H1 (cell line): ENCODE measurements around the gene VSNL1. TPM values are rescaled to one million over a fixed set of nuclear protein-coding genes. Genes with fewer than 3 reads are reported as not detected.

Experiments used
- CTCF ChIA-PET: fragments of 300-600 bp; sonication (Branson Sonifier 250); formaldehyde crosslinking; loops from one replicate; lab custom pipeline; 2021; ENCODE audit not compliant: partially characterized antibody; lab: Charles Lee
- POLR2A ChIA-PET: fragments of 300-600 bp; sonication (Branson Sonifier 250); formaldehyde crosslinking; loops from one replicate; lab custom pipeline; 2021; ENCODE audit warnings: inconsistent platforms; ENCODE audit not compliant: partially characterized antibody; lab: Charles Lee
- DNase-seq, 2 experiments: peaks; one replicate each; pipeline versions ENCODE4 v3.0.0 to v3.0.0-alpha.2; 2010 to 2022; ENCODE audit warnings: low spot score in 2 of 2, low read depth in 1 of 2, mixed read lengths in 1 of 2
- FAIRE-seq: peaks from 2 replicates; lab custom pipeline; 2011; peaks lifted over from hg19 to GRCh38; lab: Jason Lieb, UNC
- H2AFZ ChIP-seq: 2 replicates; pipeline ENCODE4 v1.8.1; 2012; ENCODE audit warnings: low read length, inconsistent platforms
- H2AK5ac ChIP-seq: 2 replicates; pipeline ENCODE4 v1.6.1; 2013; ENCODE audit warnings: low read depth, low read length
- H2BK120ac ChIP-seq: replicated peaks from 2 replicates; pipeline ENCODE3; 2013; ENCODE audit warnings: low read depth, low read length, inconsistent platforms
- H2BK12ac ChIP-seq: 2 replicates; pipeline ENCODE4 v1.6.1; 2013; ENCODE audit warnings: low read depth, low read length
- H2BK15ac ChIP-seq: 2 replicates; pipeline ENCODE4 v1.6.1; 2013; ENCODE audit warnings: low read length
- H2BK20ac ChIP-seq: 2 replicates; pipeline ENCODE4 v1.6.1; 2013; ENCODE audit warnings: low read length
- H2BK5ac ChIP-seq: 2 replicates; pipeline ENCODE4 v1.6.1; 2013; ENCODE audit warnings: low read depth, low read length
- H3K14ac ChIP-seq: 2 replicates; pipeline ENCODE4 v1.6.1; 2013; ENCODE audit warnings: inconsistent platforms; ENCODE audit not compliant: insufficient read length
- H3K18ac ChIP-seq: 2 replicates; pipeline ENCODE4 v1.6.1; 2013; ENCODE audit warnings: low read length; ENCODE audit errors: extremely low read depth
- H3K23ac ChIP-seq: 2 replicates; pipeline ENCODE4 v1.6.1; 2013; ENCODE audit warnings: inconsistent platforms; ENCODE audit not compliant: insufficient read length
- H3K23me2 ChIP-seq: 2 replicates; pipeline ENCODE4 v1.6.1; 2013; ENCODE audit warnings: low read depth, low read length
- H3K27ac ChIP-seq: 2 replicates; pipeline ENCODE4 v1.6.1; 2011; ENCODE audit warnings: low read depth, low read length, inconsistent platforms
- H3K27me3 ChIP-seq, 4 experiments: replicated peaks in 1 of 4; 1 replicate in 1 of 4; 2 replicates in 3 of 4; pipeline versions ENCODE4 v1.6.1 to v1.8.1; 2011 to 2013; ENCODE audit warnings: low read length in 3 of 4, mild to moderate bottlenecking in 3 of 4, inconsistent platforms in 2 of 4, mixed read lengths in 2 of 4, moderate library complexity in 1 of 4; ENCODE audit not compliant: control insufficient read depth in 3 of 4, insufficient read depth in 3 of 4; ENCODE audit errors: extremely low read depth in 1 of 4
- H3K36me3 ChIP-seq, 4 experiments: 2 replicates each; pipeline versions ENCODE4 v1.6.1 to v1.8.1; 2011 to 2013; ENCODE audit warnings: mild to moderate bottlenecking in 4 of 4, low read length in 3 of 4, moderate library complexity in 2 of 4, control low read depth in 1 of 4, inconsistent platforms in 1 of 4; ENCODE audit not compliant: insufficient read depth in 4 of 4, control insufficient read depth in 2 of 4
- H3K4ac ChIP-seq: replicated peaks from 2 replicates; pipeline ENCODE3; 2013; ENCODE audit warnings: low read length, low read depth, mixed read lengths, inconsistent platforms; ENCODE audit not compliant: insufficient read length
- H3K4me1 ChIP-seq, 4 experiments: replicated peaks in 1 of 4; 1 replicate in 1 of 4; 2 replicates in 3 of 4; pipeline versions ENCODE4 v1.6.1 to v1.8.1; 2011 to 2013; ENCODE audit warnings: low read length in 3 of 4, inconsistent platforms in 2 of 4, mixed read lengths in 1 of 4; ENCODE audit not compliant: insufficient read depth in 4 of 4, control insufficient read depth in 3 of 4
- H3K4me2 ChIP-seq, 2 experiments: 2 replicates each; pipeline versions ENCODE4 v1.6.1 to v1.8.1; 2011 to 2013; ENCODE audit warnings: low read depth in 2 of 2, low read length in 2 of 2, control low read depth in 1 of 2, inconsistent platforms in 1 of 2, mild to moderate bottlenecking in 1 of 2; ENCODE audit not compliant: insufficient read depth in 1 of 2
- H3K4me3 ChIP-seq, 4 experiments: fragments of 200-600, 300-600 bp in 1 of 4; sonication (generic), shearing (Covaris generic), sonication (Bioruptor Twin) in 1 of 4; 2 replicates each; pipeline versions ENCODE4 v1.5.1 to v1.8.1; 2011 to 2016; ENCODE audit warnings: low read length in 4 of 4, low read depth in 3 of 4, control low read depth in 2 of 4, inconsistent platforms in 2 of 4, mild to moderate bottlenecking in 2 of 4, mixed read lengths in 1 of 4, moderate library complexity in 1 of 4; ENCODE audit not compliant: insufficient read depth in 2 of 4; ENCODE audit errors: extremely low read depth in 1 of 4
- H3K56ac ChIP-seq: replicated peaks from 2 replicates; pipeline ENCODE3; 2013; ENCODE audit warnings: low read depth, mild to moderate bottlenecking, mixed read lengths, low read length, inconsistent platforms; ENCODE audit not compliant: insufficient read length
- H3K79me1 ChIP-seq: 2 replicates; pipeline ENCODE4 v1.6.1; 2013; ENCODE audit warnings: low read depth, low read length, control low read depth
- H3K79me2 ChIP-seq, 2 experiments: 2 replicates each; pipeline versions ENCODE4 v1.6.1 to v1.8.1; 2012 to 2013; ENCODE audit warnings: low read length in 2 of 2, mild to moderate bottlenecking in 2 of 2, inconsistent platforms in 1 of 2; ENCODE audit not compliant: insufficient read depth in 2 of 2, control insufficient read depth in 1 of 2
- H3K9ac ChIP-seq, 4 experiments: replicated peaks in 1 of 4; 1 replicate in 1 of 4; 2 replicates in 3 of 4; pipeline versions ENCODE4 v1.6.1 to v1.8.1; 2011 to 2013; ENCODE audit warnings: low read depth in 3 of 4, low read length in 3 of 4, control low read depth in 2 of 4, mild to moderate bottlenecking in 2 of 4, moderate library complexity in 2 of 4, inconsistent platforms in 1 of 4; ENCODE audit errors: extremely low read depth in 1 of 4
- H3K9me3 ChIP-seq, 2 experiments: 2 replicates each; pipeline versions ENCODE4 v1.6.1 to v1.8.1; 2012 to 2013; ENCODE audit warnings: mild to moderate bottlenecking in 2 of 2, moderate library complexity in 2 of 2, control low read depth in 1 of 2, inconsistent platforms in 1 of 2, low read depth in 1 of 2, low read length in 1 of 2, mixed read lengths in 1 of 2; ENCODE audit not compliant: insufficient read depth in 2 of 2
- H4K20me1 ChIP-seq, 2 experiments: replicated peaks in 1 of 2; 2 replicates each; pipeline versions ENCODE3 to v1.8.1; 2011 to 2013; ENCODE audit warnings: inconsistent platforms in 2 of 2, low read length in 2 of 2, mild to moderate bottlenecking in 1 of 2; ENCODE audit not compliant: insufficient read depth in 2 of 2, control insufficient read depth in 1 of 2
- H4K5ac ChIP-seq: 2 replicates; pipeline ENCODE4 v1.6.1; 2013; ENCODE audit warnings: low read length, low read depth, mixed read lengths, inconsistent platforms; ENCODE audit not compliant: insufficient read length
- H4K8ac ChIP-seq: 2 replicates; pipeline ENCODE4 v1.8.0; 2013; ENCODE audit warnings: mild to moderate bottlenecking, moderate library complexity, low read length, inconsistent platforms; ENCODE audit not compliant: insufficient read depth; ENCODE audit errors: extremely low read depth
- H4K91ac ChIP-seq: replicated peaks from 2 replicates; pipeline ENCODE3; 2013; ENCODE audit warnings: low read length, mixed read lengths, inconsistent platforms; ENCODE audit not compliant: insufficient read length
- BRCA1 ChIP-seq: IDR thresholded peaks from 2 replicates; pipeline ENCODE4 v1.6.1; 2012; ENCODE audit warnings: low read depth, low read length, improper control_type of control experiment
- CEBPB ChIP-seq: IDR thresholded peaks from 2 replicates; pipeline ENCODE4 v1.6.1; 2012; ENCODE audit warnings: low read depth, low read length
- E2F6 ChIP-seq: IDR thresholded peaks from 2 replicates; pipeline ENCODE4 v1.6.1; 2012; ENCODE audit warnings: inconsistent platforms
- EZH2 ChIP-seq: fragments of 200-600 bp; sonication (generic); IDR thresholded peaks from 2 replicates; pipeline ENCODE4 v1.7.1; 2012; ENCODE audit warnings: low read depth, mild to moderate bottlenecking, moderate library complexity, low read length, inconsistent platforms; ENCODE audit not compliant: severe bottlenecking
- GTF2F1 ChIP-seq: IDR thresholded peaks from 2 replicates; pipeline ENCODE4 v1.6.1; 2012; ENCODE audit warnings: low read depth, low read length, improper control_type of control experiment, borderline replicate concordance
- JUN ChIP-seq: IDR thresholded peaks from 2 replicates; pipeline ENCODE4 v1.6.1; 2011; ENCODE audit warnings: low read depth, mild to moderate bottlenecking, improper control_type of control experiment, low read length
- MAX ChIP-seq: IDR thresholded peaks from 2 replicates; pipeline ENCODE4 v1.6.1; 2012; ENCODE audit warnings: inconsistent platforms
- PHF8 ChIP-seq: fragments of 200-600 bp; sonication (generic); conservative IDR thresholded peaks from 2 replicates; pipeline ENCODE4 v1.7.1; 2012; ENCODE audit warnings: low read depth, mild to moderate bottlenecking, inconsistent platforms, low read length, moderate library complexity
- POLR2AphosphoS5 ChIP-seq: IDR thresholded peaks from 2 replicates; pipeline ENCODE4 v1.6.1; 2011; ENCODE audit warnings: low read depth, low read length
- RFX5 ChIP-seq: IDR thresholded peaks from 2 replicates; pipeline ENCODE4 v1.6.1; 2011; ENCODE audit warnings: low read depth, low read length, improper control_type of control experiment, borderline replicate concordance
- SIN3A ChIP-seq, 2 experiments: IDR thresholded peaks in 1 of 2; conservative IDR thresholded peaks in 1 of 2; 2 replicates each; pipeline ENCODE4 v1.6.1; 2011 to 2012; ENCODE audit warnings: low read length in 2 of 2, improper control_type of control experiment in 1 of 2, low read depth in 1 of 2, mild to moderate bottlenecking in 1 of 2
- SIRT6 ChIP-seq: IDR thresholded peaks from one replicate; pipeline ENCODE4 v1.7.1; 2012; ENCODE audit warnings: low read length, inconsistent platforms
- TBP ChIP-seq: IDR thresholded peaks from 2 replicates; pipeline ENCODE4 v1.6.1; 2011; ENCODE audit warnings: low read depth, low read length, improper control_type of control experiment
- WGBS, 2 experiments: shearing (Covaris generic) in 1 of 2; methylation state at CpG; one replicate each; pipeline versions ENCODE4 v1.1.6 to v1.1.7; 2013 to 2015; ENCODE audit warnings: low lambda C conversion rate in 2 of 2, mixed read lengths in 2 of 2, inconsistent platforms in 1 of 2, low coverage in 1 of 2, missing lambda C conversion rate in 1 of 2; ENCODE audit not compliant: insufficient replicate concordance in 2 of 2, insufficient coverage in 1 of 2, insufficient read length in 1 of 2; ENCODE audit errors: extremely low coverage in 1 of 2, missing lambda C conversion rate in 1 of 2; 5-methylcytosine and 5-hydroxymethylcytosine counted together
- polyA plus RNA-seq, 7 experiments: library from polyadenylated mRNA; depleted of rRNA in 3 of 7; stranded (reverse) in 5 of 7; unstranded in 2 of 7; fragments of >200 nt in 5 of 7; fragments of 200-250 nt in 2 of 7; gene quantifications; 1 replicate in 5 of 7; 2 replicates in 1 of 7; 4 replicates in 1 of 7; pipeline versions ENCODE4 v1.2.1 to v1.2.3, GENCODE V29; 2011 to 2013; ENCODE audit warnings: missing spikeins in 2 of 7, mixed read lengths in 2 of 7
- total RNA-seq: library from RNA; stranded (reverse); fragmentation: NEBNext Ultra II Directional; extraction: Animal tissue kit (Norgen Biotek cat#: 25700); gene quantifications from 2 replicates; pipeline ENCODE4 v1.2.1, GENCODE V29; 2021

Gene VSNL1
- total and polyA plus RNA-seq, 2 of the 8 experiments (the other 6 are each of a cell fraction or from before 2014, with no cell fraction given): 49.4 to 108 TPM

- no peak overlapping the region; the same call in 1 of the 2 replicates for H3K18ac ChIP-seq
- H3K9ac ChIP-seq: no peak overlapping the region
- peak overlapping the region; percentile 68; the same call in 1 of the 2 replicates for H2BK5ac ChIP-seq
- no peaks in the 10 kb centered on the region for H3K9me3 ChIP-seq
- no peak overlapping the region for H2AK5ac ChIP-seq
- WGBS, 2 experiments: 2% methylated on average over 3 of the region's 3 CpGs; no CpG with 5 or more reads in 1 of the 2 experiments
- H3K23ac ChIP-seq: no peak overlapping the region
- POLR2A ChIA-PET: interaction anchor here (0.7 to 1.5 kb wide), 6 partner anchors 10 to 1015 kb away, joined by 3 to 6 read pairs (median 4); no protein-coding TSS in a partner anchor
- peaks cover 29 to 66% of the 10 kb centered on the region in 2 experiments for H3K79me2 ChIP-seq
- CTCF ChIA-PET: interaction anchor here (1.3 to 1.5 kb wide), 4 partner anchors 8 to 102 kb away, joined by 3 to 8 read pairs (median 6); no protein-coding TSS in a partner anchor
- no peak overlapping the region for H4K8ac ChIP-seq
- no peaks in the 10 kb centered on the region; a peak in 1 of 7 replicates for H3K27me3 ChIP-seq
- peak overlapping the region; percentile 92 to 99 for H3K4me2 ChIP-seq
- no peak overlapping the region for H2BK15ac ChIP-seq
- H4K20me1 ChIP-seq: peaks cover 0 to 1% of the 10 kb centered on the region in 2 experiments
- H2BK120ac ChIP-seq: peak overlapping the region; percentile 72
- H2BK20ac ChIP-seq: no peak overlapping the region
- H3K27ac ChIP-seq: no peak overlapping the region
- H4K91ac ChIP-seq: peak overlapping the region; percentile 70
- H3K4me3 ChIP-seq: peak overlapping the region; percentile 2 to 97 (median 10); a peak in 6 of 8 replicates
- H3K23me2 ChIP-seq: peaks cover 14% of the 10 kb centered on the region
- H2AFZ ChIP-seq: no peak overlapping the region
- no peak overlapping the region for H2BK12ac ChIP-seq
- no peak overlapping the region for H3K14ac ChIP-seq
- peak overlapping the region; percentile 34 for H3K56ac ChIP-seq
- peaks cover 6 to 31% (median 22%) of the 10 kb centered on the region in 4 experiments; a peak in 6 of 7 replicates for H3K4me1 ChIP-seq
- peak overlapping the region; percentile 68 for H4K5ac ChIP-seq
- peak overlapping the region; percentile 95 for H3K4ac ChIP-seq
- H3K36me3 ChIP-seq: no peaks in the 10 kb centered on the region
- FAIRE-seq: no peak
- no peaks in the 10 kb centered on the region; the same call in 1 of the 2 replicates for H3K79me1 ChIP-seq
- DNase-seq: no peak
- TF ChIP-seq GTF2F1 (no peak), TBP (no peak), SIRT6 (no peak), EZH2 (no peak), POLR2AphosphoS5 (no peak), JUN (no peak), CEBPB (no peak), RFX5 (no peak), SIN3A (conservative IDR thresholded peaks at IDR 0.05 in 1 of 2, IDR thresholded peaks at IDR 0.05 in 1 of 2; ENCODE audit: low read depth in 1 of 2, low read length in 2 of 2) (no peak), PHF8 (no peak), MAX (no peak), E2F6 (no peak), BRCA1 (no peak)
Measured at GRCh38 chr2:17544256-17544655, 3.8 kb downstream of the VSNL1 start.
